Nephron (organoid): ENCODE measurements around the gene CYLC2.

Source experiments
- H3K27ac Mint-ChIP-seq, 3 experiments: 2 replicates each; pipeline ENCODE4 v1.8.0; 2020; ENCODE audit warnings: mixed read lengths in 3 of 3, mild to moderate bottlenecking in 2 of 3, moderate library complexity in 1 of 3
- H3K27me3 Mint-ChIP-seq: 2 replicates; pipeline ENCODE4 v1.8.0; 2021; ENCODE audit warnings: low read depth, mild to moderate bottlenecking, moderate library complexity, mixed read lengths
- H3K36me3 Mint-ChIP-seq: 2 replicates; pipeline ENCODE4 v1.8.0; 2020; ENCODE audit warnings: low read depth, mixed read lengths
- H3K4me1 Mint-ChIP-seq: 2 replicates; pipeline ENCODE4 v1.8.0; 2020; ENCODE audit warnings: mixed read lengths
- H3K4me3 Mint-ChIP-seq, 3 experiments: 2 replicates each; pipeline ENCODE4 v1.8.0; 2020; ENCODE audit warnings: mild to moderate bottlenecking in 3 of 3, mixed read lengths in 3 of 3, moderate library complexity in 2 of 3
- H3K9me3 Mint-ChIP-seq: 2 replicates; pipeline ENCODE4 v1.8.0; 2020; ENCODE audit warnings: mixed read lengths
- TF ChIP-seq, protein P1 (sequence below), 3 experiments: fragments of 200-600 bp; sonication (generic); IDR thresholded peaks; one replicate each; pipeline ENCODE4 v1.5.0; 2021; ENCODE audit warnings: antibody characterized with exemption in 3 of 3; ENCODE audit not compliant: unreplicated experiment in 3 of 3

Gene CYLC2, protein sequence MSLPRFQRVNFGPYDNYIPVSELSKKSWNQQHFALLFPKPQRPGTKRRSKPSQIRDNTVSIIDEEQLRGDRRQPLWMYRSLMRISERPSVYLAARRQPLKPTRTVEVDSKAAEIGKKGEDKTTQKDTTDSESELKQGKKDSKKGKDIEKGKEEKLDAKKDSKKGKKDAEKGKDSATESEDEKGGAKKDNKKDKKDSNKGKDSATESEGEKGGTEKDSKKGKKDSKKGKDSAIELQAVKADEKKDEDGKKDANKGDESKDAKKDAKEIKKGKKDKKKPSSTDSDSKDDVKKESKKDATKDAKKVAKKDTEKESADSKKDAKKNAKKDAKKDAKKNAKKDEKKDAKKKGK

DNA sequence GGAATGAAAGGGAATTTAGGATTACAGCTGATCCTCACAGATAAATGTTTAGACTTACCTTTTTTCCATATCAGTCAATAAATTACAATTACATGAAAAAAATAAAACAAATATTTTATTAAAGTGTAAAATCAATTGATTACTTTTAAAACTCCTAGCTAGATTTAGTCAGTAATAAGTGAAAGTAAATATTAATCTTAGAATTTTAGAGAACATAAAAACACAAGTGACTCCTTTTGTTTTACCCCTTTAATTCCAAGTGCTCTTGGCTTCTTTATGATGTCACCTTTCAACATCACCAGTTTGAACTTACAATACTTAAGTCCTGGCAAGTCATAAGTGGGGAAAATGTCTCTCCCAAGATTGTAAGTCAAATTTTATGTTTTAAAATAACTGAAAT is at the start of gene CYLC2:
Gene CYLC2, plus strand, starts transcription at position 301 of the 400 bp plus-strand sequence. Its CDS starts 48 bp downstream, at position 349.
- no peak within 1 kb of the TSS for H3K27ac Mint-ChIP-seq

DNA sequence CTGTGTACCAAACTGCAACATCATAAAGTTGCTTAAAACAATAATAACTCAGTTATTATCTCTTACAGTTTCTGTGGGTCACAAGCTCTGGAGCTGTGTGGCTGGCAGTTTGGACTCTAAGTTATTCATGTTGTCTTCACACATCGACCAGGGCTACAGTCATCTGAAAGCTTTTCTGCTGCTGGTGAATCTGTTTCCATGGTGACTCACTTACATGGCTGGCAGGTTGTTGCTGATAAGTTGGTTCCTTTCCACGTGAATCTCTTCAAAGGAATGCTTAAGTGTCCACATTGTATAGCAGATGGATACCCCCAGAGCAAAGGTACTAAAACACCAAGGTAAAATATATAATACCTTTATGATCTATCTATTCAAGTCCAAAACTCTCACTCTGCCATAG is 44.8 kb upstream of the CYLC2 start:
- no peak overlapping the region for H3K4me3 Mint-ChIP-seq
- no peaks in the 10 kb centered on the region for H3K36me3 Mint-ChIP-seq
- no peaks in the 10 kb centered on the region for H3K27me3 Mint-ChIP-seq
- TF ChIP-seq, protein P1, sequence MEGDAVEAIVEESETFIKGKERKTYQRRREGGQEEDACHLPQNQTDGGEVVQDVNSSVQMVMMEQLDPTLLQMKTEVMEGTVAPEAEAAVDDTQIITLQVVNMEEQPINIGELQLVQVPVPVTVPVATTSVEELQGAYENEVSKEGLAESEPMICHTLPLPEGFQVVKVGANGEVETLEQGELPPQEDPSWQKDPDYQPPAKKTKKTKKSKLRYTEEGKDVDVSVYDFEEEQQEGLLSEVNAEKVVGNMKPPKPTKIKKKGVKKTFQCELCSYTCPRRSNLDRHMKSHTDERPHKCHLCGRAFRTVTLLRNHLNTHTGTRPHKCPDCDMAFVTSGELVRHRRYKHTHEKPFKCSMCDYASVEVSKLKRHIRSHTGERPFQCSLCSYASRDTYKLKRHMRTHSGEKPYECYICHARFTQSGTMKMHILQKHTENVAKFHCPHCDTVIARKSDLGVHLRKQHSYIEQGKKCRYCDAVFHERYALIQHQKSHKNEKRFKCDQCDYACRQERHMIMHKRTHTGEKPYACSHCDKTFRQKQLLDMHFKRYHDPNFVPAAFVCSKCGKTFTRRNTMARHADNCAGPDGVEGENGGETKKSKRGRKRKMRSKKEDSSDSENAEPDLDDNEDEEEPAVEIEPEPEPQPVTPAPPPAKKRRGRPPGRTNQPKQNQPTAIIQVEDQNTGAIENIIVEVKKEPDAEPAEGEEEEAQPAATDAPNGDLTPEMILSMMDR (IDR thresholded peaks at IDR 0.05; ENCODE audit: unreplicated experiment in 3 of 3) = no peak
- H3K9me3 Mint-ChIP-seq = no peaks in the 10 kb centered on the region
- no peaks in the 10 kb centered on the region for H3K4me1 Mint-ChIP-seq
- no peak overlapping the region for H3K27ac Mint-ChIP-seq

More for the DNA sequence above, at the start of gene CYLC2:
- TF ChIP-seq, protein P1 (IDR thresholded peaks at IDR 0.05; ENCODE audit: unreplicated experiment in 3 of 3) = no peak
- H3K4me1 Mint-ChIP-seq = no peaks in the 10 kb centered on the region
- no peak within 1 kb of the TSS for H3K4me3 Mint-ChIP-seq
- H3K27me3 Mint-ChIP-seq = no peaks in the 10 kb centered on the region
- H3K36me3 Mint-ChIP-seq = no peaks in the 10 kb centered on the region
- H3K9me3 Mint-ChIP-seq = no peaks in the 10 kb centered on the region

DNA sequence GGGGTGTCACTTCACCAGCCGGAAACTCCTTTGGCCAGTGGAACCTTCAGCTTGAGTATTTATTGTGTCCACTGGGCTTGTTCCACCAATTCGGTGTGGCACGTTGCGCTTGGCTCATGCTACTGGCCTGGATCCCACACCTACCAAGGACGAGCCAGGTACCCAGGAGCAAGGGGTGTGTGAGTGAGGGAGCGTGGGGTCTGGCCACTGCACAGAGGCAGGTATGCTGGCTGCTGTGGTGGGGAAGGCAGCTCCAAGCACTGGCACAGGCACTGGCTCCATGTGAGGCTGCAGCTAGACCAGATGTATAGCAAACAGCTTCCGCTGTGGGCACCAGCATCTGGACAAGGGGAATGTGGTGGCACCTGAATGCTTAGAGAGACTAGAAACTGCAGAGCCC is 28.1 kb upstream of the CYLC2 start:
- H3K4me1 Mint-ChIP-seq = no peaks in the 10 kb centered on the region
- H3K4me3 Mint-ChIP-seq = no peak overlapping the region
- H3K9me3 Mint-ChIP-seq = peaks cover 20% of the 10 kb centered on the region
- no peak overlapping the region for H3K27ac Mint-ChIP-seq
- no peaks in the 10 kb centered on the region for H3K27me3 Mint-ChIP-seq
- TF ChIP-seq, protein P1 (IDR thresholded peaks at IDR 0.05; ENCODE audit: unreplicated experiment in 3 of 3) = no peak
- no peaks in the 10 kb centered on the region for H3K36me3 Mint-ChIP-seq

DNA sequence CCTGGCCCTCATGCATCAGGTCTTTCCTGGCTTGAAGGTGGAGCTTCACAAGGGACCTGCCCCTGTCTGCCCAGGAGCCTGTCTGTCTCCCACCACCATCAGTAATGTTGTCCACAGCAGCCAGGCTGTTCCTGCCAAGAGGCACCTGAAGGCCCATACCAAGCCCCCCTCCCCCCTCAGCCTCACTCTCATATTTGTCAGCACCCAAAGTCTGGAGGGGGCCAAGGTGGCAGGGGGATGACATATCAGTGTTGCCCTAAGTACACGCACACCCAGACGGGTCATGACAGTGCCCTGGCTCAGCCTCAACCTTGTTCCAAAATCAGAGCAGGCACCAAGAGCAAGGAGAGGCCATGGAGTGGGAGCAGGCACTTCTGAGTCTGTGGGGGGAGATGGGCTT is 27.2 kb upstream of the CYLC2 start:
- H3K4me3 Mint-ChIP-seq = no peak overlapping the region
- TF ChIP-seq, protein P1 (IDR thresholded peaks at IDR 0.05; ENCODE audit: unreplicated experiment in 3 of 3) = no peak
- no peaks in the 10 kb centered on the region for H3K36me3 Mint-ChIP-seq
- H3K9me3 Mint-ChIP-seq = peaks cover 20% of the 10 kb centered on the region
- H3K27ac Mint-ChIP-seq = no peak overlapping the region
- H3K4me1 Mint-ChIP-seq = no peaks in the 10 kb centered on the region
- no peaks in the 10 kb centered on the region for H3K27me3 Mint-ChIP-seq

DNA sequence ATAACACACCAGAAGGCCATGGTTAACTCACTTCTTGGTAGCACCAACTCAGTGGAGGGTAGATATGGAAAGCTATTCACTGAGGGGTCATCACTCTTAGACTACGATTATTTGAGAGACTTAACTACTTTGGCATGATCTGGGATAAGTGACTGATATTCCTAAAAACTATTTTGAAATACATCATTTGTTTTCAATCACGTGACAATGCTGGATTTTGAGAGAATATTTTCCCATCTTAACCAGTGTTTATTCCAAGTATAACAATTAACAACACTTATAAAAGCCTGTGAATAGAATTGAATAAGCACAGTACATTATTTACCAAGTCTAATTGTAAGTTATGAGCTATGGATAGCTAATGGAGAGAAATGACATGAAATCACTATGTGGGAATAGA is 22.4 kb upstream of the CYLC2 start:
- Mint-ChIP-seq H3K9me3 (peaks cover 25% of the 10 kb centered on the region), H3K27ac (no peak overlapping the region), H3K4me1 (no peaks in the 10 kb centered on the region), H3K36me3 (no peaks in the 10 kb centered on the region), H3K4me3 (no peak overlapping the region), H3K27me3 (no peaks in the 10 kb centered on the region)
- TF ChIP-seq, protein P1 (IDR thresholded peaks at IDR 0.05; ENCODE audit: unreplicated experiment in 3 of 3) = no peak

DNA sequence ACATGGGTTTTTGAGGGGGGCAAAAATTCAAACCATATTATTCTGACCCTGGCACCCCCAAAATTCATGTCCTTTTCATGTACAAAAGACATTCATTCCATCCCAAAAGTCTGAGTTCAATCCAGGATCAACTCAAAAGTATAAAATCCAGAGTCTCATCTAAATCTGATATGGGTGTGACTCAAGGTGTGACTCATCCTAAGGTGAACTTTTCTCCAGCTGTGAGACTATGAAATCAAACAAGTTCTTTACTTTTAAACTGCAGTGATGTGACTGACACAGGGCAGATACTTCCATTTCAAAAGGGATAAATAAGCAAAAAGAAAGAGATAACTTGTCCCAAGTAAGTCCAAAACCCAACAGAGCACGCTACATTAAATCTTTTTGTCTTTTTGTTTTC is 20.6 kb upstream of the CYLC2 start:
- Mint-ChIP-seq H3K9me3 (peaks cover 15% of the 10 kb centered on the region), H3K27me3 (no peaks in the 10 kb centered on the region), H3K4me3 (no peak overlapping the region), H3K36me3 (no peaks in the 10 kb centered on the region), H3K27ac (no peak overlapping the region), H3K4me1 (no peaks in the 10 kb centered on the region)
- TF ChIP-seq, protein P1 (IDR thresholded peaks at IDR 0.05; ENCODE audit: unreplicated experiment in 3 of 3) = no peak
